Measurements from ENCODE around the gene AP3B2.

Gene AP3B2

GRCh38 chr15:82643992-82644391 is 65.7 kb downstream of the AP3B2 start:
- no peak for FAIRE-seq
- no peak for TF ChIP-seq CTCF (IDR thresholded peaks at IDR 0.05; ENCODE audit: insufficient read depth, missing control alignments)
- DNase-seq (ENCODE audit: insufficient read length, low spot score) = no peak

DNA sequence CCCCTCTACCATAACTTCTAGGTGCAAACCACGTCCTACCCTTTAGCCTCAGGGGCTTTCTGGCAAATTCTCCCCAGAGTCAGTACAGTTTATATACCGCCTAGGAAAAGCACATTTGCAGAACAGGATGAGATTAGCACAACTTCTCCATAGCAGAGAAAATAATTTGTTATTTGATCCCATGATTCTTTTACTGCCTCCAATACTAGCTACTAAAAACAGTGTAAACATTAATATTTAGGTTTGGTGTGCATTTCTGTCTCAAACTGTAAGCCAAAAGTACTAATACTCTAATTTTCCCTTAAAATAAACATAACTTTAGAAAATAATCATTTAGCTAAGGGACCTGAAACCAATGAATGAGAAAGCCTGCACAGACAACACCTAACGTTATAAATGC is 67.0 kb downstream of the AP3B2 start:
- DNase-seq (ENCODE audit: insufficient read length, low spot score) (no peak), FAIRE-seq (no peak)
- TF ChIP-seq CTCF (IDR thresholded peaks at IDR 0.05; ENCODE audit: insufficient read depth, missing control alignments) = no peak

DNA sequence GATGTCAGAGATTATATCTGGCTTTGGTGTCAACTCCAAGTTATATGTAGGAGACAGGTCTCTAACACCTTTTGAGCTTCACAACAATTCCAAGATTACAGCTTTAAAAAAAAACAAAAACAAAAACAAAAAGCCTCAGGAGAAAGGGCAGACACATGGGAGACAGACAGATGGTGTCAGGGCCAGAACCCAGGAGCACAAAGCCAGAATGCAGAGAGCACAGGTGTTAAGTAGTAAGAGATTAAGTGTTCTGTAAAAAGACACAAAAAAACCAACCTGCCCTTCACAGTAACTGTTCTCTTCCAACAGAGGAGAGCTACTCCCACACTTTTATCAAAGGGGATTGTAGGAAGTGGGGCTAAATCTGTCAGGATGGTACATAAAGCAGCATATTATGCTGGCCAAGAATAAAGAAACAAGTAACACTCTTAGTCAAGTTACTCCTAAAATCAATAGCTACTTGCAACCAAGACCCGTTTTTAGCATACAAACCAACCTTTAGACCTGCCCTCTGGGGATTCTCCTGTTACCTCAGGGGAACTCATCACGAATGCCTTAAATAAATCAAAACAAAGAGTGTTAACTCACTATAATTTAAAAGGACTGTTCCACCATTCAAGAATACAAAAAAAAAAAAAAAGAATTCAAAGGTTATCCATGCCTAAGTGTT is 68.4 kb downstream of the AP3B2 start:
- FAIRE-seq = peak; percentile 91
- no peak for TF ChIP-seq CTCF (IDR thresholded peaks at IDR 0.05; ENCODE audit: insufficient read depth, missing control alignments)
- DNase-seq (ENCODE audit: insufficient read length, low spot score) = no peak

DNA sequence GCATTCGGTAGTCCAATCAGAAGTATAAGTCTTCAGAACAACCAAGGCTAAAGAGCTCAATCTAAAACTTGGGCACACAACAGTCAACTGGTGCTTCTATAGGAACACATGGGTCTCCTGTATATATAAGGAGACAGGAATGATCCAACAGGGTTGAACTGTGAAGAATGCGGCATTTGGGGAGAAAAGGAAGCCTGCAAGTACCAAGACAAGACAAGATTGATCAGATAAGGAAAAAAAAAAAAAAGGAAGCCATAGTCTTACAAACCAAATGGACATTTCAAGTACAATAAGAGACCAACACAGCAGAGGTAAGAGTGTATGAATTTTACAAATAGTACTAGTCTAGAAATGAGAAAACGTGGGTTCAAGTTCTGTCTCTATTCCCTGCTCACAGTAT is 69.0 kb downstream of the AP3B2 start:
- TF ChIP-seq CTCF (IDR thresholded peaks at IDR 0.05; ENCODE audit: insufficient read depth, missing control alignments) = no peak
- FAIRE-seq = no peak
- DNase-seq (ENCODE audit: insufficient read length, low spot score) = no peak

DNA sequence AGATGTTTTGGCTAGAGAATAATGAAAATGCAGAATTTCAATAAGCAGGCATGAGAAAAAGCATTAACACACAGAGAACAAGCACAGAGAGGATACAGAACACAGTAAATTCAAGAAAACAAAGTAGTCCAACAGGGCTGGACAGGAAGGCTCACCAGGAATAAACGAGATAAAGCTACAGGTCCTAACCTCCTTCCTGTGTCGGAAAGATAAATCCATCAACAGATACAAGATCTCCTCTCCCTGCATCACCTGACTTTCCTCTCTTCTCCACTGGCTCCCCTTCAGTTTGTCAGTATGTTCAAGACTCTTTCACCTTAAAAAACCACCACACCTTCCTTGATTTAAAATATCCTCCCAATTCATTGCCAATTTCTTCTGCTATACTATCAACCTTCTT is 73.9 kb downstream of the AP3B2 start:
- DNase-seq (ENCODE audit: insufficient read length, low spot score) = no peak
- TF ChIP-seq CTCF (IDR thresholded peaks at IDR 0.05; ENCODE audit: insufficient read depth, missing control alignments) = no peak
- no peak for FAIRE-seq

DNA sequence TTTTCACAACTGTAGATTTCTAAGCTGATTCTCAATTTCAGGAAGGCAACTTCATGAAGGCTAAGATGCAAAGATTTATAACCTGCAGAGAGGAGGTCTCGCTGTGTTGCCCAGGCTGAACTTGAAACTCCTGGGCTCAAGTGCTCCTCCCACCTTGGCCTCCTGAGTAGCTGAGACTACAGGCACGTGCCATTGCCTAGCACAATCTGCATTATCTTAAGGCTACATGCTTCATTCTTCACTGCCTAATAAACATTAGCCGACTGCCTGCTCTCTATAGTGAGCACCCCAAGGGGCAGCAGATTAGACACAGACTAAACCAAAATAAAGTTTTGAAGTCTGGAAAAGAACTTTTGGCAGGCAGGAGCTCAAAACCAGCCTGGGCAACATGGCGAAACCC is 79.6 kb downstream of the AP3B2 start:
- TF ChIP-seq CTCF (IDR thresholded peaks at IDR 0.05; ENCODE audit: insufficient read depth, missing control alignments) = no peak
- DNase-seq (ENCODE audit: insufficient read length, low spot score) = no peak
- FAIRE-seq = no peak

- TF ChIP-seq CTCF (IDR thresholded peaks at IDR 0.05; ENCODE audit: insufficient read depth, missing control alignments) = no peak
- FAIRE-seq (no peak), DNase-seq (ENCODE audit: insufficient read length, low spot score) (no peak)
These were observed 84.5 kb downstream of the AP3B2 start for GRCh38 chr15:82625136-82625535.

Measured in D721Med (cell line).